ENCODE results near the gene MAZ. TPM values are rescaled to one million over a fixed set of nuclear protein-coding genes. Genes with fewer than 3 reads are reported as not detected.

MAZ gene
- polyA plus RNA-seq, 3 donors = 14.2 to 137 (median 18.8) TPM

GRCh38 chr16:29794231-29794710 lies 12.1 kb upstream of the MAZ start:
- WGBS (ENCODE audit: insufficient coverage) = 100% methylated on average over 1 of the region's 3 CpGs
- no peaks in the 10 kb centered on the region for H3K27me3 ChIP-seq (ENCODE audit: control insufficient read depth in 2 of 2, insufficient read depth in 2 of 2, low read length in 2 of 2)
- intact Hi-C loops (cut with micrococcal nuclease) = no loop called here
- peak overlapping the region in 5 of 7 donors; percentile 38 to 84 (median 55) for H3K27ac Mint-ChIP-seq
- H3K79me2 ChIP-seq (ENCODE audit: insufficient read depth, low read length) = peaks cover 73% of the 10 kb centered on the region
- peaks cover 26 to 38% of the 10 kb centered on the region in 2 donors for H3K36me3 Mint-ChIP-seq
- no peak overlapping the region for H2AFZ ChIP-seq (ENCODE audit: insufficient read depth, low read depth, low read length, poor library complexity, severe bottlenecking)
- H3K4me3 Mint-ChIP-seq = no peak overlapping the region
- no peaks in the 10 kb centered on the region for H3K9me3 ChIP-seq (replicated peaks in 1 of 2; ENCODE audit: control insufficient read depth in 1 of 2, insufficient read depth in 1 of 2, low read length in 2 of 2)
- no peak overlapping the region for H3K4me2 ChIP-seq (replicated peaks; ENCODE audit: extremely low read depth, low read length, poor library complexity, severe bottlenecking)
- peaks cover 24 to 28% of the 10 kb centered on the region in 2 donors for H3K36me3 ChIP-seq (replicated peaks in 1 of 2; ENCODE audit: control insufficient read depth in 1 of 2, insufficient read depth in 2 of 2, low read length in 2 of 2)
- peaks cover 41% of the 10 kb centered on the region for H3K4me1 Mint-ChIP-seq
- H3K4me3 ChIP-seq (replicated peaks in 1 of 3; ENCODE audit: low read depth in 2 of 3, low read length in 3 of 3) = no peak overlapping the region
- no peak for TF ChIP-seq CTCF (IDR thresholded peaks at IDR 0.05)
- peaks cover 25 to 33% of the 10 kb centered on the region in 2 donors for H3K4me1 ChIP-seq (ENCODE audit: control insufficient read depth in 1 of 2, insufficient read depth in 2 of 2, low read length in 2 of 2)
- peak overlapping the region in 1 of 2 donors; percentile 6 for H3K27ac ChIP-seq (ENCODE audit: low read depth in 1 of 2, low read length in 2 of 2)
- peaks cover 0 to 1% (median 0%) of the 10 kb centered on the region in 3 donors for H3K27me3 Mint-ChIP-seq (ENCODE audit: low read depth in 3 of 3)
- H4K20me1 ChIP-seq (ENCODE audit: insufficient read depth, low read length) = no peaks in the 10 kb centered on the region
- peaks cover 0 to 2% (median 0%) of the 10 kb centered on the region in 7 donors for H3K9me3 Mint-ChIP-seq
- DNase-seq = no peak
- no peak overlapping the region for H3K9ac ChIP-seq (ENCODE audit: insufficient read depth, low read length, poor library complexity, severe bottlenecking)

- peaks cover 37 to 45% of the 10 kb centered on the region in 2 donors for H3K36me3 Mint-ChIP-seq
- Histone ChIP-seq H3K9ac (ENCODE audit: insufficient read depth, low read length, poor library complexity, severe bottlenecking) (no peak overlapping the region), H3K4me3 (replicated peaks in 1 of 3; ENCODE audit: low read depth in 2 of 3, low read length in 3 of 3) (no peak overlapping the region), H4K20me1 (ENCODE audit: insufficient read depth, low read length) (no peaks in the 10 kb centered on the region), H3K36me3 (replicated peaks in 1 of 2; ENCODE audit: control insufficient read depth in 1 of 2, insufficient read depth in 2 of 2, low read length in 2 of 2) (peaks cover 26 to 45% of the 10 kb centered on the region in 2 donors), H3K4me2 (replicated peaks; ENCODE audit: extremely low read depth, low read length, poor library complexity, severe bottlenecking) (no peak overlapping the region), H3K27me3 (ENCODE audit: control insufficient read depth in 2 of 2, insufficient read depth in 2 of 2, low read length in 2 of 2) (no peaks in the 10 kb centered on the region), H3K27ac (ENCODE audit: low read depth in 1 of 2, low read length in 2 of 2) (no peak overlapping the region), H3K4me1 (ENCODE audit: control insufficient read depth in 1 of 2, insufficient read depth in 2 of 2, low read length in 2 of 2) (peaks cover 16 to 22% of the 10 kb centered on the region in 2 donors), H3K9me3 (replicated peaks in 1 of 2; ENCODE audit: control insufficient read depth in 1 of 2, insufficient read depth in 1 of 2, low read length in 2 of 2) (no peaks in the 10 kb centered on the region), H2AFZ (ENCODE audit: insufficient read depth, low read depth, low read length, poor library complexity, severe bottlenecking) (no peak overlapping the region), H3K79me2 (ENCODE audit: insufficient read depth, low read length) (peaks cover 6% of the 10 kb centered on the region)
- TF ChIP-seq CTCF (IDR thresholded peaks at IDR 0.05) = no peak
- 100% methylated on average over 2 of the region's 8 CpGs for WGBS (ENCODE audit: insufficient coverage)
- H3K9me3 Mint-ChIP-seq = peaks cover 0 to 1% (median 0%) of the 10 kb centered on the region in 7 donors
- no peak for DNase-seq
- peak overlapping the region in 1 of 7 donors; percentile 53 for H3K27ac Mint-ChIP-seq
- H3K27me3 Mint-ChIP-seq (ENCODE audit: low read depth in 3 of 3) = peaks cover 0 to 3% (median 2%) of the 10 kb centered on the region in 3 donors
- intact Hi-C loops (cut with micrococcal nuclease) = no loop called here
- H3K4me3 Mint-ChIP-seq = no peak overlapping the region
- peaks cover 15% of the 10 kb centered on the region for H3K4me1 Mint-ChIP-seq
These were observed 3.9 kb upstream of the MAZ start for GRCh38 chr16:29802416-29802935.

Data from CD14-positive monocyte (primary cell).